GM23338 (cell line): ENCODE results near the gene CSNK1A1L. TPM values are rescaled to one million over a fixed set of nuclear protein-coding genes. Genes with fewer than 3 reads are reported as not detected.

Experiments used
- ATAC-seq: fragments of 200-7000 bp; cut with Tn5 transposase; 3 replicates; pipeline ENCODE4 v1.9.1; 2020
- DNase-seq: peaks from one replicate; pipeline ENCODE4 v3.0.0-alpha.2; 2015; ENCODE audit warnings: low spot score
- H2AFZ ChIP-seq: fragments of 200-600 bp; sonication (generic); 2 replicates; pipeline ENCODE4 v1.8.0; 2016; ENCODE audit warnings: antibody characterized with exemption, mild to moderate bottlenecking, moderate library complexity
- H3F3A ChIP-seq: fragments of 200-600 bp; sonication (generic); replicated peaks from 2 replicates; pipeline ENCODE4 v1.8.0; 2017; ENCODE audit warnings: antibody characterized with exemption, mixed run types, low read depth
- H3K27ac ChIP-seq: fragments of 200-600 bp; sonication (generic); 2 replicates; pipeline ENCODE4 v1.6.1; 2016; ENCODE audit warnings: low read depth
- H3K27me3 ChIP-seq: fragments of 200-600 bp; sonication (generic); 2 replicates; pipeline ENCODE4 v1.8.0; 2016; ENCODE audit warnings: mild to moderate bottlenecking, mixed run types, moderate library complexity; ENCODE audit not compliant: insufficient read depth
- H3K36me3 ChIP-seq: fragments of 200-600 bp; sonication (generic); 2 replicates; pipeline ENCODE4 v1.8.0; 2016; ENCODE audit warnings: mild to moderate bottlenecking; ENCODE audit not compliant: insufficient read depth
- H3K4me1 ChIP-seq: fragments of 200-600 bp; sonication (generic); 2 replicates; pipeline ENCODE4 v1.8.0; 2016; ENCODE audit warnings: mild to moderate bottlenecking, moderate library complexity; ENCODE audit not compliant: insufficient read depth
- H3K4me2 ChIP-seq: fragments of 200-600 bp; sonication (generic); 2 replicates; pipeline ENCODE4 v1.7.1; 2017; ENCODE audit warnings: mixed run types
- H3K4me3 ChIP-seq: fragments of 200-600 bp; sonication (generic); 2 replicates; pipeline ENCODE4 v1.6.1; 2016; ENCODE audit warnings: mixed run types
- H3K79me2 ChIP-seq: fragments of 200-600 bp; sonication (generic); replicated peaks from 2 replicates; pipeline ENCODE4 v1.8.0; 2017; ENCODE audit warnings: mild to moderate bottlenecking; ENCODE audit not compliant: insufficient read depth
- H3K9me2 ChIP-seq: fragments of 200-600 bp; sonication (generic); 2 replicates; pipeline ENCODE4 v1.8.0; 2017; ENCODE audit not compliant: insufficient read depth
- H4K20me1 ChIP-seq: fragments of 200-600 bp; sonication (generic); replicated peaks from 2 replicates; pipeline ENCODE4 v1.8.0; 2017; ENCODE audit warnings: mild to moderate bottlenecking; ENCODE audit not compliant: insufficient read depth
- H3K27ac Mint-ChIP-seq: 2 replicates; pipeline ENCODE4 v1.8.0; 2020; ENCODE audit warnings: inconsistent platforms, mild to moderate bottlenecking, moderate library complexity, mixed read lengths
- H3K27me3 Mint-ChIP-seq: 3 replicates; pipeline ENCODE4 v1.8.0; 2022; ENCODE audit warnings: low read depth, mild to moderate bottlenecking, moderate library complexity, mixed read lengths, inconsistent platforms; ENCODE audit not compliant: insufficient read depth, poor library complexity
- H3K36me3 Mint-ChIP-seq: 3 replicates; pipeline ENCODE4 v1.8.0; 2021; ENCODE audit warnings: low read depth, mild to moderate bottlenecking, inconsistent platforms, moderate library complexity, mixed read lengths
- H3K4me1 Mint-ChIP-seq: 3 replicates; pipeline ENCODE4 v1.8.0; 2020; ENCODE audit warnings: mild to moderate bottlenecking, inconsistent platforms, mixed read lengths
- H3K4me3 Mint-ChIP-seq: 3 replicates; pipeline ENCODE4 v1.8.0; 2021; ENCODE audit warnings: moderate library complexity, mild to moderate bottlenecking, inconsistent platforms, mixed read lengths
- H3K9me3 Mint-ChIP-seq: 3 replicates; pipeline ENCODE4 v1.8.0; 2020; ENCODE audit warnings: moderate library complexity, mild to moderate bottlenecking, inconsistent platforms, mixed read lengths
- CREB1 ChIP-seq: fragments of 250-450 bp; sonication (Bioruptor Pico); IDR thresholded peaks from 2 replicates; pipeline ENCODE4 v1.5.0; 2020; ENCODE audit warnings: low read depth, mild to moderate bottlenecking, moderate library complexity
- EZH2 ChIP-seq: fragments of 200-600 bp; sonication (generic); IDR thresholded peaks from one replicate; pipeline ENCODE4 v1.8.0; 2017; ENCODE audit warnings: antibody characterized with exemption, mild to moderate bottlenecking, low read depth; ENCODE audit not compliant: unreplicated experiment
- EZH2phosphoT487 ChIP-seq: fragments of 200-600 bp; sonication (generic); IDR thresholded peaks from one replicate; pipeline ENCODE4 v1.8.1; 2018; ENCODE audit warnings: antibody characterized with exemption; ENCODE audit not compliant: unreplicated experiment
- JUNB ChIP-seq: IDR thresholded peaks from one replicate; pipeline ENCODE4 v1.6.1; 2016; ENCODE audit warnings: antibody characterized with exemption; ENCODE audit not compliant: unreplicated experiment
- NANOG ChIP-seq: IDR thresholded peaks from 2 replicates; pipeline ENCODE4 v1.6.1; 2016; ENCODE audit warnings: antibody characterized with exemption, borderline replicate concordance
- POLR2AphosphoS5 ChIP-seq: IDR thresholded peaks from 2 replicates; pipeline ENCODE4 v1.6.1; 2016; ENCODE audit warnings: antibody characterized with exemption, low read depth
- STAT1 ChIP-seq: IDR thresholded peaks from one replicate; pipeline ENCODE4 v1.6.1; 2016; ENCODE audit warnings: antibody characterized with exemption; ENCODE audit not compliant: unreplicated experiment
- ZNF114 ChIP-seq: fragments of 250-450 bp; sonication (Bioruptor Pico); IDR thresholded peaks from 2 replicates; pipeline ENCODE4 v1.5.0; 2020; ENCODE audit warnings: mild to moderate bottlenecking, moderate library complexity
- ZNF331 ChIP-seq: fragments of 250-450 bp; sonication (Bioruptor Pico); IDR thresholded peaks from 2 replicates; pipeline ENCODE4 v1.5.0; 2020; ENCODE audit warnings: low read depth, mild to moderate bottlenecking, moderate library complexity
- polyA plus RNA-seq: library from polyadenylated mRNA; unstranded; fragments of >200 nt; fragmentation: Nextera tagmentation; extraction: Ambion mirVana; gene quantifications from 2 replicates; pipeline ENCODE4 v1.2.1, GENCODE V29; 2016
- total RNA-seq: library from RNA; depleted of rRNA; stranded (reverse); fragments of >200 nt; shearing (Covaris generic); gene quantifications from 2 replicates; pipeline ENCODE4 v1.2.3, GENCODE V29; 2014
- TF ChIP-seq, protein P1 (sequence below): IDR thresholded peaks from 2 replicates; pipeline ENCODE4 v1.6.1; 2016; ENCODE audit warnings: antibody characterized with exemption
- TF ChIP-seq, protein P2 (sequence below): IDR thresholded peaks from one replicate; pipeline ENCODE4 v1.6.1; 2018; ENCODE audit warnings: antibody characterized with exemption; ENCODE audit not compliant: unreplicated experiment
- TF ChIP-seq, protein P3 (sequence below): fragments of 250-450 bp; sonication (Bioruptor Pico); IDR thresholded peaks from 2 replicates; pipeline ENCODE4 v1.5.0; 2020; ENCODE audit warnings: mild to moderate bottlenecking, moderate library complexity
- TF ChIP-seq, protein P4 (sequence below), 2 experiments: fragments of 200-600 bp in 1 of 2; sonication (generic) in 1 of 2; conservative IDR thresholded peaks; 2 replicates each; pipeline versions ENCODE4 v1.5.1 to v1.6.1; 2016 to 2017; ENCODE audit warnings: antibody characterized with exemption in 2 of 2, low read depth in 2 of 2, mild to moderate bottlenecking in 2 of 2, moderate library complexity in 1 of 2

The CSNK1A1L gene
- total and polyA plus RNA-seq, 2 experiments from 2014 or later: not detected

DNA sequence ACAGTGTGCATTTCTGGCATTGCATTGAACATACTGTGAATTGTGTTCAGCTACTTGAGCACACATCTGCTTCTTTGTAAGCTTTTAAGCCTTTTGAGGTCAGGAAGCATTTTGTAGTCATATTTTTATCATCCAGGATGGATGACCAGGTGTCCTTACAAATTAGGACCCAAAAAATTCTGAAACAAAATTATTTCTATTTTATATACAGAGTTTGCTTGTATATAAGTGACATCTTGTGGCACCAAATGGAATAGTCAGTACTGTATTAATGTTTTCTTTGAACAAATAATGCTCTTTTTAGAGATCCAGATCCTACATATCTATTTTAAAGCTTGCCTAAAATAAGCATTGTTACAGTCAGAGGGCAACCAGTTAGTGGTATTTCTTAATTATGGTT, 36.5 kb downstream of the CSNK1A1L start:
- H3K4me1 ChIP-seq: peaks cover 12% of the 10 kb centered on the region; the same call in 1 of the 2 replicates
- Mint-ChIP-seq H3K4me3 (no peak overlapping the region), H3K9me3 (no peaks in the 10 kb centered on the region; the same call in 2 of the 3 replicates), H3K4me1 (peaks cover 12% of the 10 kb centered on the region), H3K27ac (no peak overlapping the region), H3K36me3 (no peaks in the 10 kb centered on the region), H3K27me3 (peaks cover 2% of the 10 kb centered on the region)
- DNase-seq (no peak), ATAC-seq (no peak)
- no peak overlapping the region for H3K27ac ChIP-seq
- H3K36me3 ChIP-seq: no peaks in the 10 kb centered on the region
- no peaks in the 10 kb centered on the region for H3K27me3 ChIP-seq
- H2AFZ ChIP-seq: no peak overlapping the region
- TF ChIP-seq, protein P1, sequence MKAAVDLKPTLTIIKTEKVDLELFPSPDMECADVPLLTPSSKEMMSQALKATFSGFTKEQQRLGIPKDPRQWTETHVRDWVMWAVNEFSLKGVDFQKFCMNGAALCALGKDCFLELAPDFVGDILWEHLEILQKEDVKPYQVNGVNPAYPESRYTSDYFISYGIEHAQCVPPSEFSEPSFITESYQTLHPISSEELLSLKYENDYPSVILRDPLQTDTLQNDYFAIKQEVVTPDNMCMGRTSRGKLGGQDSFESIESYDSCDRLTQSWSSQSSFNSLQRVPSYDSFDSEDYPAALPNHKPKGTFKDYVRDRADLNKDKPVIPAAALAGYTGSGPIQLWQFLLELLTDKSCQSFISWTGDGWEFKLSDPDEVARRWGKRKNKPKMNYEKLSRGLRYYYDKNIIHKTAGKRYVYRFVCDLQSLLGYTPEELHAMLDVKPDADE: no peak
- TF ChIP-seq EZH2phosphoT487 (no peak), ZNF114 (CRISPR knock-in tag) (no peak), POLR2AphosphoS5 (no peak), EZH2 (no peak), JUNB (no peak), ZNF331 (CRISPR knock-in tag) (no peak), STAT1 (no peak), NANOG (no peak), CREB1 (CRISPR knock-in tag) (no peak)
- TF ChIP-seq, protein P2, sequence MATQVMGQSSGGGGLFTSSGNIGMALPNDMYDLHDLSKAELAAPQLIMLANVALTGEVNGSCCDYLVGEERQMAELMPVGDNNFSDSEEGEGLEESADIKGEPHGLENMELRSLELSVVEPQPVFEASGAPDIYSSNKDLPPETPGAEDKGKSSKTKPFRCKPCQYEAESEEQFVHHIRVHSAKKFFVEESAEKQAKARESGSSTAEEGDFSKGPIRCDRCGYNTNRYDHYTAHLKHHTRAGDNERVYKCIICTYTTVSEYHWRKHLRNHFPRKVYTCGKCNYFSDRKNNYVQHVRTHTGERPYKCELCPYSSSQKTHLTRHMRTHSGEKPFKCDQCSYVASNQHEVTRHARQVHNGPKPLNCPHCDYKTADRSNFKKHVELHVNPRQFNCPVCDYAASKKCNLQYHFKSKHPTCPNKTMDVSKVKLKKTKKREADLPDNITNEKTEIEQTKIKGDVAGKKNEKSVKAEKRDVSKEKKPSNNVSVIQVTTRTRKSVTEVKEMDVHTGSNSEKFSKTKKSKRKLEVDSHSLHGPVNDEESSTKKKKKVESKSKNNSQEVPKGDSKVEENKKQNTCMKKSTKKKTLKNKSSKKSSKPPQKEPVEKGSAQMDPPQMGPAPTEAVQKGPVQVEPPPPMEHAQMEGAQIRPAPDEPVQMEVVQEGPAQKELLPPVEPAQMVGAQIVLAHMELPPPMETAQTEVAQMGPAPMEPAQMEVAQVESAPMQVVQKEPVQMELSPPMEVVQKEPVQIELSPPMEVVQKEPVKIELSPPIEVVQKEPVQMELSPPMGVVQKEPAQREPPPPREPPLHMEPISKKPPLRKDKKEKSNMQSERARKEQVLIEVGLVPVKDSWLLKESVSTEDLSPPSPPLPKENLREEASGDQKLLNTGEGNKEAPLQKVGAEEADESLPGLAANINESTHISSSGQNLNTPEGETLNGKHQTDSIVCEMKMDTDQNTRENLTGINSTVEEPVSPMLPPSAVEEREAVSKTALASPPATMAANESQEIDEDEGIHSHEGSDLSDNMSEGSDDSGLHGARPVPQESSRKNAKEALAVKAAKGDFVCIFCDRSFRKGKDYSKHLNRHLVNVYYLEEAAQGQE: no peak
- TF ChIP-seq, protein P3, sequence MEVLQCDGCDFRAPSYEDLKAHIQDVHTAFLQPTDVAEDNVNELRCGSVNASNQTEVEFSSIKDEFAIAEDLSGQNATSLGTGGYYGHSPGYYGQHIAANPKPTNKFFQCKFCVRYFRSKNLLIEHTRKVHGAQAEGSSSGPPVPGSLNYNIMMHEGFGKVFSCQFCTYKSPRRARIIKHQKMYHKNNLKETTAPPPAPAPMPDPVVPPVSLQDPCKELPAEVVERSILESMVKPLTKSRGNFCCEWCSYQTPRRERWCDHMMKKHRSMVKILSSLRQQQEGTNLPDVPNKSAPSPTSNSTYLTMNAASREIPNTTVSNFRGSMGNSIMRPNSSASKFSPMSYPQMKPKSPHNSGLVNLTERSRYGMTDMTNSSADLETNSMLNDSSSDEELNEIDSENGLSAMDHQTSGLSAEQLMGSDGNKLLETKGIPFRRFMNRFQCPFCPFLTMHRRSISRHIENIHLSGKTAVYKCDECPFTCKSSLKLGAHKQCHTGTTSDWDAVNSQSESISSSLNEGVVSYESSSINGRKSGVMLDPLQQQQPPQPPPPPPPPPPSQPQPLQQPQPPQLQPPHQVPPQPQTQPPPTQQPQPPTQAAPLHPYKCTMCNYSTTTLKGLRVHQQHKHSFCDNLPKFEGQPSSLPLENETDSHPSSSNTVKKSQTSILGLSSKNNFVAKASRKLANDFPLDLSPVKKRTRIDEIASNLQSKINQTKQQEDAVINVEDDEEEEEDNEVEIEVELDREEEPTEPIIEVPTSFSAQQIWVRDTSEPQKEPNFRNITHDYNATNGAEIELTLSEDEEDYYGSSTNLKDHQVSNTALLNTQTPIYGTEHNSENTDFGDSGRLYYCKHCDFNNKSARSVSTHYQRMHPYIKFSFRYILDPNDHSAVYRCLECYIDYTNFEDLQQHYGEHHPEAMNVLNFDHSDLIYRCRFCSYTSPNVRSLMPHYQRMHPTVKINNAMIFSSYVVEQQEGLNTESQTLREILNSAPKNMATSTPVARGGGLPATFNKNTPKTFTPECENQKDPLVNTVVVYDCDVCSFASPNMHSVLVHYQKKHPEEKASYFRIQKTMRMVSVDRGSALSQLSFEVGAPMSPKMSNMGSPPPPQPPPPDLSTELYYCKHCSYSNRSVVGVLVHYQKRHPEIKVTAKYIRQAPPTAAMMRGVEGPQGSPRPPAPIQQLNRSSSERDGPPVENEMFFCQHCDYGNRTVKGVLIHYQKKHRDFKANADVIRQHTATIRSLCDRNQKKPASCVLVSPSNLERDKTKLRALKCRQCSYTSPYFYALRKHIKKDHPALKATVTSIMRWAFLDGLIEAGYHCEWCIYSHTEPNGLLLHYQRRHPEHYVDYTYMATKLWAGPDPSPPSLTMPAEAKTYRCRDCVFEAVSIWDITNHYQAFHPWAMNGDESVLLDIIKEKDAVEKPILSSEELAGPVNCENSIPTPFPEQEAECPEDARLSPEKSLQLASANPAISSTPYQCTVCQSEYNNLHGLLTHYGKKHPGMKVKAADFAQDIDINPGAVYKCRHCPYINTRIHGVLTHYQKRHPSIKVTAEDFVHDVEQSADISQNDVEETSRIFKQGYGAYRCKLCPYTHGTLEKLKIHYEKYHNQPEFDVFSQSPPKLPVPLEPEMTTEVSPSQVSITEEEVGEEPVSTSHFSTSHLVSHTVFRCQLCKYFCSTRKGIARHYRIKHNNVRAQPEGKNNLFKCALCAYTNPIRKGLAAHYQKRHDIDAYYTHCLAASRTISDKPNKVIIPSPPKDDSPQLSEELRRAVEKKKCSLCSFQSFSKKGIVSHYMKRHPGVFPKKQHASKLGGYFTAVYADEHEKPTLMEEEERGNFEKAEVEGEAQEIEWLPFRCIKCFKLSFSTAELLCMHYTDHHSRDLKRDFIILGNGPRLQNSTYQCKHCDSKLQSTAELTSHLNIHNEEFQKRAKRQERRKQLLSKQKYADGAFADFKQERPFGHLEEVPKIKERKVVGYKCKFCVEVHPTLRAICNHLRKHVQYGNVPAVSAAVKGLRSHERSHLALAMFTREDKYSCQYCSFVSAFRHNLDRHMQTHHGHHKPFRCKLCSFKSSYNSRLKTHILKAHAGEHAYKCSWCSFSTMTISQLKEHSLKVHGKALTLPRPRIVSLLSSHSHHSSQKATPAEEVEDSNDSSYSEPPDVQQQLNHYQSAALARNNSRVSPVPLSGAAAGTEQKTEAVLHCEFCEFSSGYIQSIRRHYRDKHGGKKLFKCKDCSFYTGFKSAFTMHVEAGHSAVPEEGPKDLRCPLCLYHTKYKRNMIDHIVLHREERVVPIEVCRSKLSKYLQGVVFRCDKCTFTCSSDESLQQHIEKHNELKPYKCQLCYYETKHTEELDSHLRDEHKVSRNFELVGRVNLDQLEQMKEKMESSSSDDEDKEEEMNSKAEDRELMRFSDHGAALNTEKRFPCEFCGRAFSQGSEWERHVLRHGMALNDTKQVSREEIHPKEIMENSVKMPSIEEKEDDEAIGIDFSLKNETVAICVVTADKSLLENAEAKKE (CRISPR knock-in tag): no peak
- TF ChIP-seq, protein P4, sequence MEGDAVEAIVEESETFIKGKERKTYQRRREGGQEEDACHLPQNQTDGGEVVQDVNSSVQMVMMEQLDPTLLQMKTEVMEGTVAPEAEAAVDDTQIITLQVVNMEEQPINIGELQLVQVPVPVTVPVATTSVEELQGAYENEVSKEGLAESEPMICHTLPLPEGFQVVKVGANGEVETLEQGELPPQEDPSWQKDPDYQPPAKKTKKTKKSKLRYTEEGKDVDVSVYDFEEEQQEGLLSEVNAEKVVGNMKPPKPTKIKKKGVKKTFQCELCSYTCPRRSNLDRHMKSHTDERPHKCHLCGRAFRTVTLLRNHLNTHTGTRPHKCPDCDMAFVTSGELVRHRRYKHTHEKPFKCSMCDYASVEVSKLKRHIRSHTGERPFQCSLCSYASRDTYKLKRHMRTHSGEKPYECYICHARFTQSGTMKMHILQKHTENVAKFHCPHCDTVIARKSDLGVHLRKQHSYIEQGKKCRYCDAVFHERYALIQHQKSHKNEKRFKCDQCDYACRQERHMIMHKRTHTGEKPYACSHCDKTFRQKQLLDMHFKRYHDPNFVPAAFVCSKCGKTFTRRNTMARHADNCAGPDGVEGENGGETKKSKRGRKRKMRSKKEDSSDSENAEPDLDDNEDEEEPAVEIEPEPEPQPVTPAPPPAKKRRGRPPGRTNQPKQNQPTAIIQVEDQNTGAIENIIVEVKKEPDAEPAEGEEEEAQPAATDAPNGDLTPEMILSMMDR (conservative IDR thresholded peaks at IDR 0.05; ENCODE audit: low read depth in 2 of 2): no peak; a peak in 1 of 4 replicates
- no peak overlapping the region for H3K4me3 ChIP-seq
- no peaks in the 10 kb centered on the region for H3K9me2 ChIP-seq
- no peaks in the 10 kb centered on the region for H4K20me1 ChIP-seq
- H3F3A ChIP-seq: no peaks in the 10 kb centered on the region
- H3K4me2 ChIP-seq: no peak overlapping the region
- H3K79me2 ChIP-seq: no peaks in the 10 kb centered on the region
